Transverse colon (tissue), 4 donors: ENCODE results near the gene CD59. TPM values are rescaled to one million over a fixed set of nuclear protein-coding genes. Genes with fewer than 3 reads are reported as not detected.

Source experiments
- DNase-seq: peaks from one replicate; pipeline ENCODE4 v3.0.0-alpha.2; 2019
- H3K27ac ChIP-seq, 4 donors: fragments of 200-600 bp; sonication (generic); 2 replicates each; pipeline ENCODE4 v1.5.1; 2016 to 2018; ENCODE audit warnings: inconsistent platforms in 4 of 4
- H3K27me3 ChIP-seq: fragments of 200-600 bp; sonication (generic); 2 replicates; pipeline ENCODE4 v1.5.1; 2017; ENCODE audit warnings: inconsistent platforms
- H3K36me3 ChIP-seq, 4 donors: fragments of 200-600 bp; sonication (generic); 2 replicates each; pipeline ENCODE4 v1.5.1; 2017 to 2019; ENCODE audit warnings: inconsistent platforms in 4 of 4
- H3K4me1 ChIP-seq, 4 donors: fragments of 200-600 bp; sonication (generic); 2 replicates each; pipeline ENCODE4 v1.5.1; 2017 to 2020; ENCODE audit warnings: inconsistent platforms in 4 of 4
- H3K4me3 ChIP-seq, 4 donors: fragments of 200-600 bp; sonication (generic); 1 replicate in 1 of 4; 2 replicates in 3 of 4; pipeline versions ENCODE4 v1.5.1 to v1.6.1; 2017 to 2019; ENCODE audit warnings: inconsistent platforms in 4 of 4
- H3K9me3 ChIP-seq, 2 donors: fragments of 200-600 bp; sonication (generic); 2 replicates each; pipeline ENCODE4 v1.5.1; 2017 to 2019; ENCODE audit warnings: inconsistent platforms in 2 of 2
- CTCF ChIP-seq, 5 experiments: fragments of 200-600 bp in 3 of 5; fragments of 450-650 bp in 2 of 5; sonication (generic) in 3 of 5; IDR thresholded peaks; 1 replicate in 2 of 5; 2 replicates in 3 of 5; pipeline ENCODE4 v1.5.1; 2016 to 2017; ENCODE audit warnings: antibody characterized with exemption in 5 of 5, inconsistent platforms in 3 of 5, mild to moderate bottlenecking in 2 of 5, moderate library complexity in 1 of 5
- EP300 ChIP-seq: sonication (generic); formaldehyde crosslinking; IDR thresholded peaks from one replicate; pipeline ENCODE4 v1.6.1; 2017; ENCODE audit warnings: antibody characterized with exemption, low read depth
- POLR2A ChIP-seq: fragments of 450-650 bp; IDR thresholded peaks from one replicate; pipeline ENCODE4 v1.6.1; 2016; ENCODE audit warnings: antibody characterized with exemption, mild to moderate bottlenecking, moderate library complexity
- POLR2AphosphoS5 ChIP-seq, 3 donors: sonication (generic); formaldehyde crosslinking; IDR thresholded peaks; one replicate each; pipeline ENCODE4 v1.6.1; 2016; ENCODE audit warnings: antibody characterized with exemption in 3 of 3
- WGBS, 2 donors: methylation state at CpG; one replicate each; pipeline ENCODE4 v1.1.5; 2018; ENCODE audit warnings: low coverage in 1 of 2; 5-methylcytosine and 5-hydroxymethylcytosine counted together
- in situ Hi-C, 4 donors: fragments of 200-750 bp; cut with MboI; loops; one replicate each; pipeline versions ENCODE4 v1.15.0 to v1.15.1; 2017; ENCODE audit warnings: low sequenced_read_pairs in 3 of 4, low pct_ligation_motif_present in 1 of 4, low pct_unique_long_range_greater_than_20kb in 1 of 4
- intact Hi-C: fragments of 100-400 bp; cut with DNase I; formaldehyde crosslinking; loops from one replicate; pipeline ENCODE4 v1.15.1; 2023; ENCODE audit warnings: low total_unique reads
- total RNA-seq, 4 donors: library from RNA; depleted of rRNA; stranded (reverse); fragments of >200 nt; gene quantifications; one replicate each; pipeline ENCODE4 v1.1.0, GENCODE V29; 2016

Gene CD59
- total RNA-seq, 4 donors from 2014 or later: 64.7 to 213 (median 170) TPM

DNA sequence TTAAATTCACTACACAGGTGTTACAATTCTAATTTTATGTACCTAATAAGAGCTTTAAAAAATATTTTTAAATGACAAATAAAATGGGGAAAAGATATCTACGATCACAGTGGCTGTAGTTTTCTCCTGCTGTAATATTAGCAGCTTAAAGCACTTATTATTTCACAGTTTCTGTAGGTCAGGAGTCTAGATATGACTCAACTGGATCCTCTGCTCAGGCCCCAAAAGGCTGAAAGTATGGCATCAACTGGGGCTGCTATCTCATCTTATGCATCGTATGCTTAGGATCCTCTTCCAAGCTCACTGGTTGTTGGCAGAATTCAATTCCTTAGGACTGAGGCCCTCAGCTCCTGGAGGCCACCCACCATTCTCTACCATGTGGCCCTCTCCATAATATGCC is 25.2 kb upstream of the CD59 start:
- Histone ChIP-seq H3K4me1 (no peaks in the 10 kb centered on the region), H3K36me3 (peaks cover 0 to 71% (median 11%) of the 10 kb centered on the region in 4 donors), H3K27me3 (no peaks in the 10 kb centered on the region), H3K4me3 (no peak overlapping the region), H3K9me3 (no peaks in the 10 kb centered on the region), H3K27ac (no peak overlapping the region)
- intact Hi-C loops (no loop called here), in situ Hi-C loops (no loop called here)
- 83% methylated on average over 2 of the region's 2 CpGs; no CpG with 5 or more reads in 1 of the 2 donors for WGBS, 2 donors
- TF ChIP-seq POLR2AphosphoS5 (IDR thresholded peaks at IDR 0.05) (no peak), POLR2A (no peak), EP300 (no peak), CTCF (IDR thresholded peaks at IDR 0.05) (no peak)
- no peak for DNase-seq

- TF ChIP-seq CTCF (IDR thresholded peaks at IDR 0.05): no peak
- TF ChIP-seq POLR2AphosphoS5 (IDR thresholded peaks at IDR 0.05): no peak
- TF ChIP-seq POLR2A: no peak
- no peak for TF ChIP-seq EP300
- H3K9me3 ChIP-seq: no peaks in the 10 kb centered on the region
Measured at GRCh38 chr11:33753304-33753967, 17.2 kb upstream of the CD59 start.

GRCh38 chr11:33751878-33752277 is 15.7 kb upstream of the CD59 start:
- no peak overlapping the region for H3K27ac ChIP-seq
- H3K27me3 ChIP-seq: no peaks in the 10 kb centered on the region
- 86% methylated on average over 1 to 3 of the region's 3 CpGs for WGBS, 2 donors
- H3K36me3 ChIP-seq: peaks cover 0 to 57% (median 12%) of the 10 kb centered on the region in 4 donors
- in situ Hi-C loops: no loop called here
- no peaks in the 10 kb centered on the region for H3K9me3 ChIP-seq
- H3K4me3 ChIP-seq: no peak overlapping the region
- H3K4me1 ChIP-seq: peaks cover 0 to 11% (median 2%) of the 10 kb centered on the region in 4 donors
- intact Hi-C loops: no loop called here
- DNase-seq: no peak
- no peak for TF ChIP-seq POLR2A
- TF ChIP-seq POLR2AphosphoS5 (IDR thresholded peaks at IDR 0.05): no peak
- TF ChIP-seq CTCF (IDR thresholded peaks at IDR 0.05): no peak
- TF ChIP-seq EP300: no peak

More at GRCh38 chr11:33753304-33753967, 17.2 kb upstream of the CD59 start:
- WGBS, 2 donors: 48 to 49% methylated on average over 3 to 4 of the region's 4 CpGs
- H3K4me3 ChIP-seq: no peak overlapping the region
- H3K4me1 ChIP-seq: peaks cover 0 to 3% (median 0%) of the 10 kb centered on the region in 4 donors
- H3K27me3 ChIP-seq: no peaks in the 10 kb centered on the region
- H3K36me3 ChIP-seq: peaks cover 0 to 56% (median 13%) of the 10 kb centered on the region in 4 donors
- in situ Hi-C loops (no loop called here), intact Hi-C loops (no loop called here)
- no peak overlapping the region for H3K27ac ChIP-seq
- DNase-seq: no peak

- intact Hi-C loops: no loop called here
- DNase-seq: no peak
- H3K4me1 ChIP-seq: peaks cover 0 to 11% (median 2%) of the 10 kb centered on the region in 4 donors
- in situ Hi-C loops: loop anchor here in 2 of 4 donors (10.0 to 25.0 kb wide), 2 partner anchors 383 to 586 kb away; partner anchors contain the start of gene CSTF3 (in 2 of the 2)
- H3K27me3 ChIP-seq: no peaks in the 10 kb centered on the region
- no peaks in the 10 kb centered on the region for H3K9me3 ChIP-seq
- H3K27ac ChIP-seq: no peak overlapping the region
- no peak for TF ChIP-seq POLR2AphosphoS5 (IDR thresholded peaks at IDR 0.05)
- H3K4me3 ChIP-seq: no peak overlapping the region
- H3K36me3 ChIP-seq: peaks cover 0 to 26% (median 8%) of the 10 kb centered on the region in 4 donors
- 14 to 28% methylated on average over 2 of the region's 2 CpGs for WGBS, 2 donors
Measured at GRCh38 chr11:33747979-33748378, 11.8 kb upstream of the CD59 start.
